Vagina (tissue), 2 donors: Measurements from ENCODE around the gene CKMT2. TPM values are rescaled to one million over a fixed set of nuclear protein-coding genes. Genes with fewer than 3 reads are reported as not detected.

Experiments
- DNase-seq, 2 donors: peaks; one replicate each; pipeline ENCODE4 v3.0.0-alpha.2; 2017; ENCODE audit errors: extremely low spot score in 2 of 2
- H3K27ac ChIP-seq: fragments of 200-600 bp; sonication (generic); one replicate; pipeline ENCODE4 v1.5.1; 2019
- H3K27me3 ChIP-seq: fragments of 200-600 bp; sonication (generic); one replicate; pipeline ENCODE4 v1.5.1; 2019
- H3K36me3 ChIP-seq, 2 donors: fragments of 200-600 bp; sonication (generic); one replicate each; pipeline ENCODE4 v1.5.1; 2017 to 2019
- H3K4me1 ChIP-seq: fragments of 200-600 bp; sonication (generic); one replicate; pipeline ENCODE4 v1.5.1; 2019
- H3K4me3 ChIP-seq, 2 donors: fragments of 200-600 bp; sonication (generic); 1 replicate in 1 of 2; 2 replicates in 1 of 2; pipeline ENCODE4 v1.5.1; 2016 to 2019
- H3K9me3 ChIP-seq: fragments of 200-600 bp; sonication (generic); one replicate; pipeline ENCODE4 v1.5.1; 2019
- CTCF ChIP-seq, 3 experiments: fragments of 450-650 bp in 2 of 3; fragments of 200-600 bp in 1 of 3; sonication (generic) in 1 of 3; IDR thresholded peaks; one replicate each; pipeline ENCODE4 v1.5.1; 2017 to 2019; ENCODE audit warnings: antibody characterized with exemption in 3 of 3, mild to moderate bottlenecking in 2 of 3, moderate library complexity in 2 of 3
- POLR2A ChIP-seq, 2 donors: fragments of 450-650 bp; IDR thresholded peaks; one replicate each; pipeline ENCODE4 v1.6.1; 2017; ENCODE audit warnings: antibody characterized with exemption in 2 of 2, mild to moderate bottlenecking in 2 of 2, moderate library complexity in 2 of 2
- POLR2AphosphoS5 ChIP-seq, 2 donors: sonication (generic); formaldehyde crosslinking; IDR thresholded peaks; one replicate each; pipeline ENCODE4 v1.9.0; 2017; ENCODE audit warnings: antibody characterized with exemption in 2 of 2, mild to moderate bottlenecking in 2 of 2, low read depth in 1 of 2; ENCODE audit not compliant: insufficient read depth in 1 of 2
- intact Hi-C: fragments of 100-400 bp; cut with DNase I; formaldehyde crosslinking; loops from one replicate; pipeline ENCODE4 v1.15.1; 2023
- total RNA-seq: library from RNA; depleted of rRNA; stranded (reverse); fragments of >200 nt; gene quantifications from one replicate; pipeline ENCODE4 v1.2.3, GENCODE V29; 2016

CKMT2 gene
- total RNA-seq, 1 donor from 2014 or later = 3.4 TPM

- H3K4me1 ChIP-seq = no peaks in the 10 kb centered on the region
- no peaks in the 10 kb centered on the region for H3K27me3 ChIP-seq
- no peak for DNase-seq
- TF ChIP-seq POLR2A (IDR thresholded peaks at IDR 0.05) (no peak), CTCF (IDR thresholded peaks at IDR 0.05) (no peak), POLR2AphosphoS5 (IDR thresholded peaks at IDR 0.05; ENCODE audit: insufficient read depth in 1 of 2, low read depth in 1 of 2) (no peak)
- no peaks in the 10 kb centered on the region for H3K36me3 ChIP-seq
- H3K27ac ChIP-seq = no peak overlapping the region
- no peak overlapping the region for H3K4me3 ChIP-seq
- intact Hi-C loops = no loop called here
- no peaks in the 10 kb centered on the region for H3K9me3 ChIP-seq
Observed at GRCh38 chr5:81213070-81213469, 20.1 kb upstream of the CKMT2 start.

GRCh38 chr5:81214848-81215247 lies 18.3 kb upstream of the CKMT2 start:
- Histone ChIP-seq H3K9me3 (no peaks in the 10 kb centered on the region), H3K4me1 (no peaks in the 10 kb centered on the region), H3K36me3 (no peaks in the 10 kb centered on the region), H3K27ac (no peak overlapping the region), H3K27me3 (no peaks in the 10 kb centered on the region), H3K4me3 (no peak overlapping the region)
- intact Hi-C loops = no loop called here
- no peak for DNase-seq
- TF ChIP-seq CTCF (IDR thresholded peaks at IDR 0.05) = no peak
- TF ChIP-seq POLR2A (IDR thresholded peaks at IDR 0.05) = no peak
- no peak for TF ChIP-seq POLR2AphosphoS5 (IDR thresholded peaks at IDR 0.05; ENCODE audit: insufficient read depth in 1 of 2, low read depth in 1 of 2)

- intact Hi-C loops = no loop called here
- H3K4me1 ChIP-seq = no peaks in the 10 kb centered on the region
- no peaks in the 10 kb centered on the region for H3K27me3 ChIP-seq
- H3K27ac ChIP-seq = no peak overlapping the region
- H3K36me3 ChIP-seq = no peaks in the 10 kb centered on the region
- no peak overlapping the region for H3K4me3 ChIP-seq
- TF ChIP-seq POLR2AphosphoS5 (IDR thresholded peaks at IDR 0.05; ENCODE audit: insufficient read depth in 1 of 2, low read depth in 1 of 2) (no peak), CTCF (IDR thresholded peaks at IDR 0.05) (no peak), POLR2A (IDR thresholded peaks at IDR 0.05) (no peak)
- H3K9me3 ChIP-seq = no peaks in the 10 kb centered on the region
- DNase-seq = no peak
Observed at GRCh38 chr5:81216152-81216551, 17.0 kb upstream of the CKMT2 start.

GRCh38 chr5:81219389-81219788 lies 13.7 kb upstream of the CKMT2 start:
- no peak for TF ChIP-seq POLR2A (IDR thresholded peaks at IDR 0.05)
- no peak for TF ChIP-seq POLR2AphosphoS5 (IDR thresholded peaks at IDR 0.05; ENCODE audit: insufficient read depth in 1 of 2, low read depth in 1 of 2)
- no peak for TF ChIP-seq CTCF (IDR thresholded peaks at IDR 0.05)
- DNase-seq = no peak
- Histone ChIP-seq H3K27ac (no peak overlapping the region), H3K36me3 (no peaks in the 10 kb centered on the region), H3K4me3 (no peak overlapping the region), H3K4me1 (no peaks in the 10 kb centered on the region), H3K9me3 (no peaks in the 10 kb centered on the region), H3K27me3 (no peaks in the 10 kb centered on the region)
- intact Hi-C loops = no loop called here

- Histone ChIP-seq H3K36me3 (no peaks in the 10 kb centered on the region), H3K4me3 (no peak overlapping the region), H3K27me3 (no peaks in the 10 kb centered on the region), H3K9me3 (no peaks in the 10 kb centered on the region), H3K27ac (no peak overlapping the region), H3K4me1 (no peaks in the 10 kb centered on the region)
- DNase-seq = no peak
- intact Hi-C loops = no loop called here
- TF ChIP-seq POLR2AphosphoS5 (IDR thresholded peaks at IDR 0.05; ENCODE audit: insufficient read depth in 1 of 2, low read depth in 1 of 2) (no peak), CTCF (IDR thresholded peaks at IDR 0.05) (no peak), POLR2A (IDR thresholded peaks at IDR 0.05) (no peak)
Observed at GRCh38 chr5:81222285-81222684, 10.8 kb upstream of the CKMT2 start.
